ENCODE results near the gene IQSEC1. TPM values are rescaled to one million over a fixed set of nuclear protein-coding genes. Genes with fewer than 3 reads are reported as not detected.

IQSEC1 gene
- total RNA-seq, 1 experiment from 2014 or later: 28.1 TPM

DNA sequence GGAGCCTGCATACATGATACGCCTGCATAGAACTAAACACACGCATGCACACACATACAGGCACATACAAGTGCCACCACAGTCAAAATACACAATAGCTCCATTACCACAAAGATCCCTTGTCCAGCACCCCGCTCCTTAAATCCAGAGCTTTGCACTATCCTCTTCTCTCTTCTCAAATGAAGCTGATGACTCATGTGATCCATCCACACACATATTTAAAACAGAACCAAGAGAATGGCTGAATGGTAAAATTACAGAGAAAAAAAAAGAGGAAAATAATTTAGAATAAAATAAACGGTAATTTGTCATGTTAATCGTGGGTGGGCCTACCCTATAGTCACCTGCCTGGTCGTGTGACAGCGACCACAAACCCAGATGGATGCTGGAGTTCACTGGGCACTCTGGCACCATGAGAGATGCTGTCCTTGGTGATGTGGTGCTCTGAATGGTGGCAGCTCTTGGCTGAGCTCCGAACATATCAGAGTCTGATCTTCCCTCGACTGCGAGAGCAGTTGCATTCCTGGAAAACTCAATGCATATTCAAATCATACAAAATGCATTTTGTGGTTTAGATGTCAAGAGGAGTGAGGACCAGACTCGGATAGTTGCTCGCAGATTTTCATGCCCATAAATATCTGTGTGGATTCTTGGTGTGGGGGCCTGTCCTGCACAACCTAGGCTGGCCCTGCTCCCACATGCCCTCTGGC is 8.9 kb downstream of the IQSEC1 start:
- POLR2A ChIA-PET: no interaction called here
- no peaks in the 10 kb centered on the region for H4K20me1 ChIP-seq (ENCODE audit: insufficient read depth)
- H2AFZ ChIP-seq (ENCODE audit: low read depth, low read length, poor library complexity, severe bottlenecking): no peak overlapping the region
- CTCF ChIA-PET: interaction anchor here (2.0 kb wide), 1 partner anchor 28 kb away, joined by 8 read pairs; no protein-coding TSS in a partner anchor
- no peak overlapping the region for H3K4me2 ChIP-seq (ENCODE audit: low read length)
- ATAC-seq (no peak), DNase-seq (ENCODE audit: low read depth, low spot score) (no peak)
- H3K27me3 ChIP-seq (ENCODE audit: insufficient read depth, low read length): no peaks in the 10 kb centered on the region
- no peak overlapping the region for H3K27ac ChIP-seq (ENCODE audit: low read depth, low read length)
- no peak for TF ChIP-seq CBX3 (IDR thresholded peaks at IDR 0.05; ENCODE audit: low read depth)
- TF ChIP-seq EZH2phosphoT487 (IDR thresholded peaks at IDR 0.05; ENCODE audit: borderline replicate concordance): no peak
- TF ChIP-seq, protein P1, sequence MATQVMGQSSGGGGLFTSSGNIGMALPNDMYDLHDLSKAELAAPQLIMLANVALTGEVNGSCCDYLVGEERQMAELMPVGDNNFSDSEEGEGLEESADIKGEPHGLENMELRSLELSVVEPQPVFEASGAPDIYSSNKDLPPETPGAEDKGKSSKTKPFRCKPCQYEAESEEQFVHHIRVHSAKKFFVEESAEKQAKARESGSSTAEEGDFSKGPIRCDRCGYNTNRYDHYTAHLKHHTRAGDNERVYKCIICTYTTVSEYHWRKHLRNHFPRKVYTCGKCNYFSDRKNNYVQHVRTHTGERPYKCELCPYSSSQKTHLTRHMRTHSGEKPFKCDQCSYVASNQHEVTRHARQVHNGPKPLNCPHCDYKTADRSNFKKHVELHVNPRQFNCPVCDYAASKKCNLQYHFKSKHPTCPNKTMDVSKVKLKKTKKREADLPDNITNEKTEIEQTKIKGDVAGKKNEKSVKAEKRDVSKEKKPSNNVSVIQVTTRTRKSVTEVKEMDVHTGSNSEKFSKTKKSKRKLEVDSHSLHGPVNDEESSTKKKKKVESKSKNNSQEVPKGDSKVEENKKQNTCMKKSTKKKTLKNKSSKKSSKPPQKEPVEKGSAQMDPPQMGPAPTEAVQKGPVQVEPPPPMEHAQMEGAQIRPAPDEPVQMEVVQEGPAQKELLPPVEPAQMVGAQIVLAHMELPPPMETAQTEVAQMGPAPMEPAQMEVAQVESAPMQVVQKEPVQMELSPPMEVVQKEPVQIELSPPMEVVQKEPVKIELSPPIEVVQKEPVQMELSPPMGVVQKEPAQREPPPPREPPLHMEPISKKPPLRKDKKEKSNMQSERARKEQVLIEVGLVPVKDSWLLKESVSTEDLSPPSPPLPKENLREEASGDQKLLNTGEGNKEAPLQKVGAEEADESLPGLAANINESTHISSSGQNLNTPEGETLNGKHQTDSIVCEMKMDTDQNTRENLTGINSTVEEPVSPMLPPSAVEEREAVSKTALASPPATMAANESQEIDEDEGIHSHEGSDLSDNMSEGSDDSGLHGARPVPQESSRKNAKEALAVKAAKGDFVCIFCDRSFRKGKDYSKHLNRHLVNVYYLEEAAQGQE (IDR thresholded peaks at IDR 0.05; ENCODE audit: low read depth): no peak
- no peak for TF ChIP-seq POLR2AphosphoS5 (IDR thresholded peaks at IDR 0.05; ENCODE audit: low read depth, low read length)
- no peak for TF ChIP-seq POLR2A (IDR thresholded peaks at IDR 0.05; ENCODE audit: borderline replicate concordance, extremely low read depth, insufficient read depth, insufficient read length)
- no peak for TF ChIP-seq CEBPB (IDR thresholded peaks at IDR 0.05; ENCODE audit: low read depth)
- TF ChIP-seq RAD21 (IDR thresholded peaks at IDR 0.05; ENCODE audit: low read depth): no peak
- no peak for TF ChIP-seq MAX (IDR thresholded peaks at IDR 0.05)
- no peak for TF ChIP-seq JUND (IDR thresholded peaks at IDR 0.05)
- TF ChIP-seq, protein P2, sequence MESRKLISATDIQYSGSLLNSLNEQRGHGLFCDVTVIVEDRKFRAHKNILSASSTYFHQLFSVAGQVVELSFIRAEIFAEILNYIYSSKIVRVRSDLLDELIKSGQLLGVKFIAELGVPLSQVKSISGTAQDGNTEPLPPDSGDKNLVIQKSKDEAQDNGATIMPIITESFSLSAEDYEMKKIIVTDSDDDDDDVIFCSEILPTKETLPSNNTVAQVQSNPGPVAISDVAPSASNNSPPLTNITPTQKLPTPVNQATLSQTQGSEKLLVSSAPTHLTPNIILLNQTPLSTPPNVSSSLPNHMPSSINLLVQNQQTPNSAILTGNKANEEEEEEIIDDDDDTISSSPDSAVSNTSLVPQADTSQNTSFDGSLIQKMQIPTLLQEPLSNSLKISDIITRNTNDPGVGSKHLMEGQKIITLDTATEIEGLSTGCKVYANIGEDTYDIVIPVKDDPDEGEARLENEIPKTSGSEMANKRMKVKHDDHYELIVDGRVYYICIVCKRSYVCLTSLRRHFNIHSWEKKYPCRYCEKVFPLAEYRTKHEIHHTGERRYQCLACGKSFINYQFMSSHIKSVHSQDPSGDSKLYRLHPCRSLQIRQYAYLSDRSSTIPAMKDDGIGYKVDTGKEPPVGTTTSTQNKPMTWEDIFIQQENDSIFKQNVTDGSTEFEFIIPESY (IDR thresholded peaks at IDR 0.05; ENCODE audit: extremely low read depth, insufficient replicate concordance, low read length): no peak
- TF ChIP-seq ELF1 (IDR thresholded peaks at IDR 0.05; ENCODE audit: borderline replicate concordance, low read depth): no peak
- no peak for TF ChIP-seq EGR1 (IDR thresholded peaks at IDR 0.05; ENCODE audit: low read depth)
- TF ChIP-seq SIN3A (IDR thresholded peaks at IDR 0.05; ENCODE audit: low read depth): no peak
- no TSS peak for BruUV-seq (replicated peaks)
- peaks cover 10 to 12% of the 10 kb centered on the region in 2 experiments for H3K4me1 ChIP-seq (ENCODE audit: control insufficient read depth in 1 of 2, insufficient read depth in 2 of 2, low read length in 2 of 2)
- no peaks in the 10 kb centered on the region for H3K9me3 ChIP-seq (ENCODE audit: control insufficient read depth in 1 of 2, insufficient read depth in 1 of 2, low read depth in 1 of 2, low read length in 2 of 2)
- no peak overlapping the region for H3K9ac ChIP-seq (ENCODE audit: low read length)
- intact Hi-C loops (cut with micrococcal nuclease): no loop called here
- no peaks in the 10 kb centered on the region for H3K79me2 ChIP-seq (ENCODE audit: insufficient read depth, low read length)
- RAD21 ChIA-PET (ENCODE audit: low non-redundant PET in 1 of 2, low total read pairs in 2 of 2, uncharacterized antibody in 2 of 2, unreplicated experiment in 2 of 2): no interaction called here
- H3K4me3 ChIP-seq (replicated peaks in 1 of 2; ENCODE audit: low read depth in 1 of 2, low read length in 2 of 2): no peak overlapping the region
- H3K9me2 ChIP-seq (ENCODE audit: insufficient read depth): no peaks in the 10 kb centered on the region
- no peaks in the 10 kb centered on the region for H3K36me3 ChIP-seq (ENCODE audit: control insufficient read depth in 1 of 2, insufficient read depth in 2 of 2, low read length in 2 of 2)
